Ishikawa (cell line): Measurements from ENCODE around the gene SLC16A12.

Source experiments
- CEBPB ChIP-seq: IDR thresholded peaks from 2 replicates; pipeline ENCODE4 v1.6.1; 2012
- CREB1 ChIP-seq: IDR thresholded peaks from 2 replicates; pipeline ENCODE4 v1.6.1; 2012; ENCODE audit warnings: low read depth
- EGR1 ChIP-seq: IDR thresholded peaks from 2 replicates; pipeline ENCODE4 v1.6.1; 2012
- EP300 ChIP-seq: IDR thresholded peaks from 2 replicates; pipeline ENCODE4 v1.6.1; 2012; ENCODE audit warnings: borderline replicate concordance
- FOXM1 ChIP-seq: IDR thresholded peaks from 2 replicates; pipeline ENCODE4 v1.6.1; 2012; ENCODE audit warnings: low read depth, borderline replicate concordance
- MAX ChIP-seq: IDR thresholded peaks from 2 replicates; pipeline ENCODE4 v1.6.1; 2012
- NFIC ChIP-seq: IDR thresholded peaks from 2 replicates; pipeline ENCODE4 v1.6.1; 2012
- RAD21 ChIP-seq: IDR thresholded peaks from 2 replicates; pipeline ENCODE4 v1.6.1; 2012; ENCODE audit warnings: low read depth
- REST ChIP-seq: IDR thresholded peaks from 2 replicates; pipeline ENCODE4 v1.6.1; 2012; ENCODE audit warnings: low read depth, mild to moderate bottlenecking
- TAF1 ChIP-seq: IDR thresholded peaks from 2 replicates; pipeline ENCODE4 v1.6.1; 2012; ENCODE audit warnings: low read depth, mild to moderate bottlenecking
- TCF12 ChIP-seq: IDR thresholded peaks from 2 replicates; pipeline ENCODE4 v1.6.1; 2012; ENCODE audit warnings: low read depth
- TEAD4 ChIP-seq: IDR thresholded peaks from 2 replicates; pipeline ENCODE4 v1.6.1; 2012
- USF1 ChIP-seq: IDR thresholded peaks from 2 replicates; pipeline ENCODE4 v1.6.1; 2012
- YY1 ChIP-seq: IDR thresholded peaks from 2 replicates; pipeline ENCODE4 v1.6.1; 2012; ENCODE audit warnings: low read depth
- ZBTB7A ChIP-seq: IDR thresholded peaks from 2 replicates; pipeline ENCODE4 v1.6.1; 2012; ENCODE audit warnings: low read depth

Gene SLC16A12

GRCh38 chr10:89548673-89549072 lies 13.3 kb upstream of the SLC16A12 start:
- TF ChIP-seq EP300 (no peak), TEAD4 (no peak), MAX (no peak), NFIC (no peak), CEBPB (no peak), TAF1 (no peak), FOXM1 (no peak), CREB1 (no peak), REST (no peak), ZBTB7A (no peak), USF1 (no peak), YY1 (no peak), TCF12 (no peak)

- TF ChIP-seq NFIC (no peak), FOXM1 (no peak), CEBPB (no peak), EP300 (no peak), ZBTB7A (no peak), EGR1 (no peak), TCF12 (no peak), RAD21 (no peak), TEAD4 (no peak), MAX (no peak), REST (no peak), USF1 (no peak), CREB1 (no peak), TAF1 (no peak), YY1 (no peak)
Observed at GRCh38 chr10:89547853-89548513, 12.6 kb upstream of the SLC16A12 start.

GRCh38 chr10:89543841-89544240 lies 8.4 kb upstream of the SLC16A12 start:
- no peak for TF ChIP-seq YY1
- TF ChIP-seq CREB1: no peak
- no peak for TF ChIP-seq EP300
- no peak for TF ChIP-seq REST
- TF ChIP-seq TCF12: no peak
- TF ChIP-seq USF1: no peak
- no peak for TF ChIP-seq NFIC
- no peak for TF ChIP-seq EGR1
- TF ChIP-seq TAF1: no peak
- no peak for TF ChIP-seq FOXM1
- no peak for TF ChIP-seq CEBPB
- no peak for TF ChIP-seq ZBTB7A
- no peak for TF ChIP-seq RAD21
- TF ChIP-seq MAX: no peak
